Keratinocyte (primary cell): ENCODE results near the gene FIGN.

Experiments used
- CTCF ChIP-seq, 3 experiments: IDR thresholded peaks in 1 of 3; conservative IDR thresholded peaks in 1 of 3; optimal IDR thresholded peaks in 1 of 3; 2 replicates in 2 of 3; 3 replicates in 1 of 3; pipeline versions ENCODE3 to v1.5.1; 2011; ENCODE audit warnings: low read length in 3 of 3, mild to moderate bottlenecking in 3 of 3, moderate library complexity in 2 of 3, control low read depth in 1 of 3, inconsistent platforms in 1 of 3; ENCODE audit not compliant: insufficient read depth in 2 of 3; ENCODE audit errors: extremely low read depth in 1 of 3
- EZH2 ChIP-seq: IDR thresholded peaks from one replicate; pipeline ENCODE4 v1.6.1; 2012; ENCODE audit warnings: inconsistent platforms, mild to moderate bottlenecking, low read length, moderate library complexity

GRCh38 chr2:163563336-163563735 is 172.5 kb downstream of the FIGN start:
- no peak for TF ChIP-seq EZH2
- TF ChIP-seq CTCF (optimal IDR thresholded peaks at IDR 0.05 in 1 of 3, IDR thresholded peaks at IDR 0.05 in 1 of 3, conservative IDR thresholded peaks at IDR 0.05 in 1 of 3; ENCODE audit: extremely low read depth in 1 of 3, insufficient read depth in 2 of 3, low read length in 3 of 3), result no peak
